Hematopoietic multipotent progenitor cell treated with erythropoietin and hydrocortisone succinate and interleukin-3 and kit ligand, for 6 days (in vitro differentiated cells): Measurements from ENCODE around the gene GSTT2.

ENCODE experiments used
- DNase-seq: peaks from one replicate; pipeline ENCODE4 v3.0.0-alpha.2; 2015

Gene GSTT2

GRCh38 chr22:24009227-24010017 lies 29.5 kb downstream of the GSTT2 start:
- peak; percentile 89 for DNase-seq

GRCh38 chr22:24010018-24010391 lies 30.1 kb downstream of the GSTT2 start:
- no peak for DNase-seq

- DNase-seq: no peak
Measured at GRCh38 chr22:24011735-24012068, 31.8 kb downstream of the GSTT2 start.

GRCh38 chr22:24016156-24016555 lies 36.2 kb downstream of the GSTT2 start:
- DNase-seq: no peak

- DNase-seq: no peak
Measured at GRCh38 chr22:24021304-24021703, 41.4 kb downstream of the GSTT2 start.

GRCh38 chr22:24023204-24023789 lies 43.4 kb downstream of the GSTT2 start:
- no peak for DNase-seq

GRCh38 chr22:24024354-24024753 lies 44.4 kb downstream of the GSTT2 start:
- no peak for DNase-seq

GRCh38 chr22:24025475-24025874 lies 45.5 kb downstream of the GSTT2 start:
- no peak for DNase-seq

- no peak for DNase-seq
Measured at GRCh38 chr22:24026056-24026455, 46.1 kb downstream of the GSTT2 start.

GRCh38 chr22:24026733-24027132 lies 46.8 kb downstream of the GSTT2 start:
- no peak for DNase-seq

- no peak for DNase-seq
Measured at GRCh38 chr22:24027389-24027975, 47.5 kb downstream of the GSTT2 start.

GRCh38 chr22:24027991-24028390 lies 48.1 kb downstream of the GSTT2 start:
- DNase-seq: no peak

GRCh38 chr22:24028533-24028932 lies 48.6 kb downstream of the GSTT2 start:
- no peak for DNase-seq

GRCh38 chr22:24029304-24029703 lies 49.4 kb downstream of the GSTT2 start:
- DNase-seq: no peak

GRCh38 chr22:24030186-24030702 lies 50.3 kb downstream of the GSTT2 start:
- peak; percentile 79 for DNase-seq
